Measurements from ENCODE around the gene RABEPK.

DNA sequence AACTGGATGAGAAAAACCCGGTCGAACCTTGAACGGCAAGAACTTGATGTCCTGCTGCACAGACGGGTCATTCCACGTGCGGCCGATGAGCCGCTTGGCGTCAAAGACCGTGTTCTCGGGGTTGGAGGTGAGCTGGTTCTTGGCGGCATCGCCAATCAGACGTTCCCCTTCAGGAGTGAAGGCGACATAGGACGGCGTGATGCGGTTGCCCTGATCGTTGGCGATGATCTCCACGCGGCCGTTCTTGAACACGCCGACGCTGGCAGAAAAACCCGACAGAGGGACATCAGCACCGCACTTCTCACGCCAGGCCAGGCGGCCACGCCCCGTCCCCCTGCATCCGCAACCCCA, 40.3 kb downstream of the RABEPK start:
- TF ChIP-seq CTCF (IDR thresholded peaks at IDR 0.05): no peak
- TF ChIP-seq POLR2AphosphoS5 (IDR thresholded peaks at IDR 0.05; ENCODE audit: insufficient read depth in 1 of 2, low read depth in 1 of 2): no peak
- TF ChIP-seq POLR2A (IDR thresholded peaks at IDR 0.05): no peak
